Colon (tissue), 2 donors: ENCODE measurements around the gene PCDH19.

Experiments used
- FAIRE-seq: peaks from 2 replicates; lab custom pipeline; 2012; peaks lifted over from hg19 to GRCh38; lab: Jason Lieb, UNC
- donor health status: control.
- donor health status: control.

The PCDH19 gene

DNA sequence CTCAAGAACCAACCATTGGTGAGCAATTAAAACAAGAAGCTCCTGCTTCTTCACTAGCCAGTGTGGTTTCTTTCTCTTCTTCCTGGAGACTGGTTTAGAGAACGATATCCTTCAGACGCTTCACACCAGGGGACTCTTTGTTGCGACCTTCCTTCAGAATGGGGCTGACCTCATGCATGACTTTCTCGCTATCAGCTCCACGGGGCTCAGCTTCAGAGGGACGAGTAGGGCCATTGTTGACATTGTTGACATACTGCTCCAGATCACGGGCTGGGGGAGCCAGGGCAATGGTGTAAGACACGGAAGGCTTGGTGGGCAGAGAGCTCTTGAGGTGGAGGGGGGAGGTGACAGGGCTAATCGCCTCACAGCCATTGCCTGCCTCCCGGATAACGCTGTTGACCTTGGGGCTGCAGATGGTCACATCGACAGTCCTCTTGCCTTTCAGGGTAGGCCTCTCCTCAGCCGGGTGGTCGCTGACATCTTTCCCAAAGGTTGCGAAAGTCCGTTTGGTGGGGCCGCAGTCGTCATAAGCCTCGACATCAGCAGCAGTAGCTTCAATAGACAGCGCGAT lies 113.8 kb downstream of the PCDH19 start:
- FAIRE-seq, result no peak

DNA sequence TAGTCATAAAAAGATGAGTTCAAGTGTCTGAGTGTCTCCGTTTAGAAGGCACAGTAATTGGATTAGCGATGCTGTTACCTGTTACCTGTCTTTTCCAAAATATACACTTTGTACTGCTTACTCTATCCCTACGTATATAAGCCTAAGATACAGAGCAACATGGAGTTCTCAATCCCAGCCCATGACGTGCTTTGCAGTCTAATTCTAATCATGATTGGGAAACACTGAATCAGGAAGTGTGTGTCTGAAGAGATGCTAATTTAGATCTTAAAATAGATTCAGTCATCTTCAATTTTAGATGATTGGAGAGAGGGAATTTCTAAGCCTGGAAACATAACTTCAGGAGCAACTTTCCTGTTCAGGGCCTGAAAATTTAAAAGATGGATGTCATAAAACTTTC lies 115.1 kb downstream of the PCDH19 start:
- no peak for FAIRE-seq

DNA sequence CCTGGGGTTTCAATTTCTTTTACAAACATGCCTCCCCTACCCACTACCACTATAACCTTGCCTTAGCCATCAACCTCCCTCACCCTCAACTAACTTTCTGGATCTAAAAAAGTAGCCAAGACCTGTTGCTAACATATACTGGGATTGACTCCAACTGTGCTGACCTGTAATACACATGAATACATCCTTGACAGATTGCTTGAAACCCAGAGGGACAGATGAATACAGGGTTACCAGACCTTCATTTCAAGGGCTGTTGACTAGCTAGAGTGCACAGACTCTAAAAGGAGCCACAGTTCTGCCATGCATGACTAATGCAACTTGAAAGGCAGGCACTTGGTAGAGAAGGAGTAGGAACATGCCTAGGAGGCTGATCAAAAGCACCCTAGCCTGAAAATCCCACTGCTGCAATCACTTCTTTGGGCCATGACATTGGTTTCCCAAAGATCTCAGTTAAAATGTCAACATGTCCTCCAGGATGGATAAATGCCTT lies 121.0 kb downstream of the PCDH19 start:
- no peak for FAIRE-seq

DNA sequence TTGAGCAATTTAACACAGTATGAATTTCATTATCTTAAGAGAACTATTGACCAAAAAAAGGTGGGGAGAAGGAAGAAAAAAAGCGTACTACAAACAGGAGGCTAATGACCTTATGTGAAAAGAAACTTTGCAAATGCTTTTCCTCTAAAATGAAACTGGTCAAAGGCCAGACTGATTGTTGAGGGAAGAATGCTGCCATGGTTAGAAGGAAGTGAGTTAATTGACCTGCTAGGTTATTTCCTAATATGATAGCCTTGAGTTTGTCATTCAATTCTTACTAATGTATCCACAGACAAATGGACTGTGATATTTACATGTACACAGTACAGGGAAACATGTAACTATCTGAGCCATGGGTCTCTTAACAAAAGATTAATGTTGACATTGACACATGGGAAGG lies 132.8 kb downstream of the PCDH19 start:
- no peak for FAIRE-seq

DNA sequence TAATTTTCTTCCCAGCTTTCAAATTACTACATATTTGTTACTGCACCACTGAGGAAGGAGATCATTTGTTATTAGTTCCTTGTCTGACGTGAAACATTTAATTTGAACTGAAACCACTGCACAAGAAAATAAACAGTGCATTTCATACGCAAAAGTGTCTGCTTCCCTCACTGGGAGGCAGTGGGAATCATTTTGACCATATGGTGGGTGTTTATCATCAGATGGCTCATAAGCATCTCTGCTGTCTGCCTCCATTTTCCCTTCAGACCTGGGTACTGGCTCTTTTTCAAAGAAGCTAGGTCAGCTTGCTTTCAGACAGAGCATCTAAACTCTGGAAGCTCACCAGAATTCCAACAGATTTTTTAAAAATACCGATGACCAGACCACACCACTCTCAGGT lies 135.2 kb downstream of the PCDH19 start:
- no peak for FAIRE-seq

DNA sequence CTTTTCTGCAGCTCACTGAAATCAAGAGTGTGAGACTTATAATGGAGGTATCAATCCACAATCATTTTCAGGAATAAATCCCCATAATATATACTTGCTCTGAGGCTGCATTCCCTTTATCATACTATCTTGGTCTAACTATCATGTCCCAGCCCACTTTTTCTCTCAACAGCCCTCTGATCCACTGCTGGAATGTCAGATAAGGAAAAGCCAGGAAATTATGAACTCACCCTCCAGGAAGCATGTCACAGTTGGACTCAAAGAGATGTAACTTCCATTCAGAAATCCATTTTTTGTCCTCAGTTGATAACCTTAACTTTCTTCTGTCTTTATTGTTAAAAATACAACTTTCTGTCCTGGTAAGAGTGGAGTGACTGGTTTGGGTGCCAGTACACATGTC lies 144.9 kb downstream of the PCDH19 start:
- FAIRE-seq, result no peak

DNA sequence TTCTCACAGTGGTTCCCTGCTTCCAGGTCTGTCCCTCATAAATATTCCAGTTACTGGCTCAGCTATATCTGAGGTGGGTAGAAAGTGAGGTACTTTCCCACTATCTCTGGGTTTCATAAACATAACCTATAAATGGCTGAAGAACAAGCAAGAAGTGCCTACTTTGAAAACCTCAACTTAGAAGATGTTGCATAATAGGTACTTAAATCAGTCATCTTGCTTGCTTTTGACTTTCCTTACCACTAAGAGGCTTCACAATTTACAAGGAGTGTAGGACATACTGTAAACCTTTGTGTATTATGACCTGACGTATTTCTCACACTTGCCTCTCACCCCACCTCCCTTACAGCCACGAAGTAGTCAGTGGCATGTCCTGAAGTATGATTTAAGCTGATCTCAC lies 145.9 kb downstream of the PCDH19 start:
- FAIRE-seq, result no peak

DNA sequence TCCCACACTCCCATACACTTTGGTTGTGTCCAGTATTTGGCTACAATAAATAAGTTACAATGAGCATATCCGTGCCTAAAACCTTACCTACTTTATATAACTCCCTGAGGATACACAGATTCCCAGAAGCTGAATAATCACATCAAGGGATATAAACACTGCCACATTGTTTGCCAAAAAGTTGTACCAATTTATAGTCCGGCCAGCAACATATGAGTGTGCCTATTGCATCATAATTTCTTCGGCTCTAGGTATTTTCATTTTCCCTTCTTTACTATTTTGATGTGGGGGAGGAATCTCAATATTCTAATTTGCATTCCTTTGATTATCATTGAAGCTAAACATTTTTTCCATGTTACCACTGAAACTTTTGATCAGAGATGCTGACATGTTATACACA lies 146.4 kb downstream of the PCDH19 start:
- FAIRE-seq, result no peak

DNA sequence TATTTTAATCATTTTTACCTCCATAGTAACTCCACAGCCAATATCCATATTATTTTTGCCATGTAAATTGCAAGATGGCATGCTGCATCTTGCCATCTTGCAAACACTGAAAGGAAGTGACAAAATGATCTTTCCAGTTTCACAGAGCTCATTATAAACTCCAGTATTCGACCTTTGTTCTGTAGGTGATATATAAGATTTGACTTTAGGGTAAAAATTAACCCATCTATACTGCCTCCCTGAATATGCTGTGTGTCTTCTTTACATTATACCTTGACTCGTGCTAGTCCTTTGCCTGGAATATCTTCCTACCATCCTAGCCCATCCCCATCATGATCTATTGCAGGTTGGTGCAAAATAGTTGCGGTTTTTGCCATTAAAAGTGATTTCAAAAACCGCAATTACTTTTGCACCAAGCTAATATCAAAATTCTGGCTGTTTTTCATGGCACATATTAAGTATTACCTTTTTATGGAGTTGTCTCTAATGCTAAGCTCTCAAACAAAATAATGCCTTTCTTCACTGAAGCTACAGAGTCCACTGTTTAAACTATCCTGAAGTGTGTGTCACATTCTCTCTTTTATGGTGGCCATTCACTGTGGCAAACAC lies 161.1 kb downstream of the PCDH19 start:
- peak; percentile 10 for FAIRE-seq

DNA sequence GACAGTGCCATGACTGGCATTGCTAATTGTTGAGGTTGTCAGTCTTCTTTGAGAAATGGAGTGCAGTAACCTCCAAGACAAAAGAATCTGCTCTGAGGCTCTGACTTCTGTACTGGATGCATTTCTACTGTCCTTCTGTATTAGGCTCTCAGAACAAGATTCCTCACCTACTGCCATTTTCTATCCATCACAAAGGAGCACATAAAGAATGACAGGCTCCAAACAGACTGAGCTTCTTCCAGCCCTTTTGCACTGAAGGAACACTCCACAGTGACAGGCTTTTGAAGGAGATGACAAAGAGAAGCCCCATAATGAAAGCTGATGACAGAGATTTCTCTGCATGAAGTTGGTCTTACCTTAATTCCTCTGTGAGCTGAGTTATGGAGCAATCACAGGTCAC lies 162.2 kb downstream of the PCDH19 start:
- FAIRE-seq, result no peak

DNA sequence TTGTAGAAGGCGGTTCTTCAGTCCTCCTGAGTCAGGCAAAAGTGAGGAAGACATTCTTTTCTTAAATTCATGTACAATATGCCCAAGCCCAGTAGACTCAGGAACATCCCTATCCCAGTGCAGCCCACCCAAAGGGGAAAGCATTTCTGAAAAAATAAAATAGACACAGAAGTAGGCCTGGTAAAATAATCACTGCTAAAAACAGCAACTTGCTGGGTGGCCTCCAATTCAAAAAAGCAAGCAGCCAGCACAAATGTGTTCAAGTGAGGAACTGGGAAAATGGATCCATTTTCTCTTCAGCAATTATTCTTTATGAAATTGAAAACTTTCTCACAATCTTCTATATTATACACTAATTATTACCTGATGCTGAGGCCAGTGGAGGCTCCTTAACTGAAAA lies 165.4 kb downstream of the PCDH19 start:
- FAIRE-seq, result no peak
